Kidney (tissue), 14 donors: ENCODE measurements around the gene WSCD2. TPM values are rescaled to one million over a fixed set of nuclear protein-coding genes. Genes with fewer than 3 reads are reported as not detected.

Experiments
- DNase-seq, 5 donors: peaks; one replicate each; pipeline ENCODE4 v3.0.0-alpha.2; 2013 to 2020
- FAIRE-seq: peaks from 2 replicates; lab custom pipeline; 2012; peaks lifted over from hg19 to GRCh38; lab: Jason Lieb, UNC
- H3K27ac ChIP-seq, 2 donors: one replicate each; pipeline ENCODE4 v1.7.0; 2013; ENCODE audit warnings: low read depth in 2 of 2, low read length in 2 of 2, inconsistent platforms in 1 of 2
- H3K27me3 ChIP-seq: one replicate; pipeline ENCODE4 v1.7.1; 2013; ENCODE audit warnings: low read length, inconsistent platforms; ENCODE audit not compliant: control insufficient read depth, insufficient read depth
- H3K36me3 ChIP-seq, 3 donors: one replicate each; pipeline versions ENCODE4 v1.7.0 to v1.7.1; 2013; ENCODE audit warnings: low read length in 3 of 3, control low read depth in 1 of 3, inconsistent platforms in 1 of 3; ENCODE audit not compliant: insufficient read depth in 3 of 3, control insufficient read depth in 2 of 3
- H3K4me1 ChIP-seq, 3 donors: one replicate each; pipeline versions ENCODE4 v1.7.0 to v1.7.1; 2013; ENCODE audit warnings: low read length in 3 of 3, inconsistent platforms in 1 of 3, low read depth in 1 of 3; ENCODE audit not compliant: control insufficient read depth in 2 of 3, insufficient read depth in 2 of 3
- H3K4me3 ChIP-seq, 3 donors: one replicate each; pipeline versions ENCODE4 v1.7.0 to v1.8.1; 2013; ENCODE audit warnings: low read length in 3 of 3, control low read depth in 1 of 3, inconsistent platforms in 1 of 3
- H3K9ac ChIP-seq, 3 donors: one replicate each; pipeline versions ENCODE4 v1.7.0 to v1.7.1; 2013; ENCODE audit warnings: low read length in 3 of 3, control low read depth in 1 of 3, inconsistent platforms in 1 of 3
- H3K9me3 ChIP-seq, 3 donors: one replicate each; pipeline versions ENCODE4 v1.7.0 to v1.7.1; 2013; ENCODE audit warnings: low read length in 3 of 3, control low read depth in 1 of 3, inconsistent platforms in 1 of 3; ENCODE audit not compliant: control insufficient read depth in 2 of 3, insufficient read depth in 1 of 3
- intact Hi-C: fragments of 100-400 bp; cut with DNase I; formaldehyde crosslinking; loops from one replicate; pipeline ENCODE4 v1.11.1; 2022
- polyA plus RNA-seq: library from polyadenylated mRNA; stranded (reverse); fragments of 350-450 nt; fragmentation: Illumina TruSeq; extraction: RNeasy Lipid Tissue Mini Kit (QIAGEN cat#74804); gene quantifications from one replicate; pipeline ENCODE4 v1.2.3, GENCODE V29; 2014; ENCODE audit warnings: low read depth, low replicate concordance; ENCODE audit not compliant: insufficient read depth
- total RNA-seq: library from RNA; stranded (reverse); fragmentation: NEBNext Ultra II Directional; extraction: Animal tissue kit (Norgen Biotek cat#: 25700); gene quantifications from one replicate; pipeline ENCODE4 v1.2.1, GENCODE V29; 2021
- TF ChIP-seq, protein P1 (sequence below): IDR thresholded peaks from 3 replicates; pipeline ENCODE4 v1.5.1; 2012; ENCODE audit warnings: mild to moderate bottlenecking, moderate library complexity, borderline replicate concordance; ENCODE audit not compliant: insufficient read depth; ENCODE audit errors: extremely low read depth
- donor health status: control.
- donor health status: control.
- donor health status: control.
- donor health status: control.
- donor health status: control.
- donor health status: DM: yes; HTN: yes; CAD: no.
- donor health status: Normal renal cell carcinoma (clear cell type).

WSCD2 gene
- total and polyA plus RNA-seq, 2 donors from 2014 or later, result 1.6 to 2.0 TPM

DNA sequence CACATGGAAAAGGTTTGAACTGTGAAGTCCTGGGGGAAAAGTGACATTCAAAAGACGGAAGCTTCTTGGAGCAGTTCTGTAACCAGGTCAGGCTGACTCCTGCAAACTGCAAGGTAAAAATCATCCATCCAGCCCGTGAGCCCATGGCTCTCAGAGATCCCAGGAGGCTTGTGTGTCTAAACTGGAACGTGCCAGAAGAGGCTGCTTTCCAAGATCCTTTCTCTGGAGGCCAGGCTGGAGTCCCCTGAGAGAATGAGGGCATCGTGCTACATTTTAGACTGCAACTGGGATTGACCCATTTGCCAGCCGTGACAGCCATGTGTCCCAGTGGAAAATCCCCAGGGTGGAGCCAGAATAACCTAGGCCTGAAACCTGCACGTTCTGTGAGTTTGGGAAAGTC is 7.8 kb upstream of the WSCD2 start:
- intact Hi-C loops, result no loop called here
- DNase-seq (no peak), FAIRE-seq (no peak)
- Histone ChIP-seq H3K4me3 (no peak overlapping the region), H3K36me3 (no peaks in the 10 kb centered on the region), H3K27ac (no peak overlapping the region), H3K4me1 (peaks cover 0 to 2% (median 0%) of the 10 kb centered on the region in 3 donors), H3K27me3 (no peaks in the 10 kb centered on the region), H3K9ac (no peak overlapping the region), H3K9me3 (peaks cover 0 to 4% (median 0%) of the 10 kb centered on the region in 3 donors)
- TF ChIP-seq, protein P1, sequence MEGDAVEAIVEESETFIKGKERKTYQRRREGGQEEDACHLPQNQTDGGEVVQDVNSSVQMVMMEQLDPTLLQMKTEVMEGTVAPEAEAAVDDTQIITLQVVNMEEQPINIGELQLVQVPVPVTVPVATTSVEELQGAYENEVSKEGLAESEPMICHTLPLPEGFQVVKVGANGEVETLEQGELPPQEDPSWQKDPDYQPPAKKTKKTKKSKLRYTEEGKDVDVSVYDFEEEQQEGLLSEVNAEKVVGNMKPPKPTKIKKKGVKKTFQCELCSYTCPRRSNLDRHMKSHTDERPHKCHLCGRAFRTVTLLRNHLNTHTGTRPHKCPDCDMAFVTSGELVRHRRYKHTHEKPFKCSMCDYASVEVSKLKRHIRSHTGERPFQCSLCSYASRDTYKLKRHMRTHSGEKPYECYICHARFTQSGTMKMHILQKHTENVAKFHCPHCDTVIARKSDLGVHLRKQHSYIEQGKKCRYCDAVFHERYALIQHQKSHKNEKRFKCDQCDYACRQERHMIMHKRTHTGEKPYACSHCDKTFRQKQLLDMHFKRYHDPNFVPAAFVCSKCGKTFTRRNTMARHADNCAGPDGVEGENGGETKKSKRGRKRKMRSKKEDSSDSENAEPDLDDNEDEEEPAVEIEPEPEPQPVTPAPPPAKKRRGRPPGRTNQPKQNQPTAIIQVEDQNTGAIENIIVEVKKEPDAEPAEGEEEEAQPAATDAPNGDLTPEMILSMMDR, result no peak

DNA sequence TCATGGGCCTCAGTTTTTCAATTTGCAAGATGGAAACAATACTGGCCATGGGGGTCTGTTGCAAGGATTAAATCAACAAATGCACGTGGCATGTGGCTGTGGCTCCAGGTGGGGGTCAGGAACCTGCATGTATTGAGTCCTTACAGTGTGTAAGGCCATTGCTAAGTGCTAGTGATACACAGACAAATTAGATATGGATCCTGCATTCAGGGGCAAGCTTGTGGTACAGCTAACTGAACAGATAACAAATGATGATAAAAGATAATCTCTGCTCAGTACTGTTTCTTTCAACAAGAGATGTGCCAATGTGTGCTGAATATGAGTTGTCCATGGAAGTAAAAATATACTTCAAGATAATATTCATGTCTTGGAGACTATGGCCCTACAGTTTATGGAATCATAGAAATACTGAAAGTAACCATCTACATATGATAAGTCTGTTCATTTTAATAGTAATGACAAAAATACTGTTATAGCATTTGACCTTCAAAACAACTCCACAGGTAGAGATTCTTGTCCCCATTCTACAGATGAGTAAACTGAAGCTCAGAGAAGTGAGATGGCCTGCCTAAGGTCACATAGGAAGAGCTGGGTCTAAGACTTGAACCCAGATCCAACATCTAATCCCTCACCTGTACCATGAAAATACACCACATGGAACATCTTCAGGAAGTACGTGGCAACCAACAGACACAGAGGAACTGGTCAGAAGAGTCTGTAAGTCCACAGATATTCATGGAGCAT is 7.2 kb upstream of the WSCD2 start:
- Histone ChIP-seq H3K27ac (no peak overlapping the region), H3K9ac (no peak overlapping the region), H3K36me3 (no peaks in the 10 kb centered on the region), H3K4me3 (no peak overlapping the region), H3K9me3 (peaks cover 0 to 4% (median 0%) of the 10 kb centered on the region in 3 donors), H3K27me3 (no peaks in the 10 kb centered on the region), H3K4me1 (no peaks in the 10 kb centered on the region)
- FAIRE-seq, result no peak
- intact Hi-C loops, result no loop called here
- TF ChIP-seq, protein P1, result no peak
- DNase-seq, result no peak

DNA sequence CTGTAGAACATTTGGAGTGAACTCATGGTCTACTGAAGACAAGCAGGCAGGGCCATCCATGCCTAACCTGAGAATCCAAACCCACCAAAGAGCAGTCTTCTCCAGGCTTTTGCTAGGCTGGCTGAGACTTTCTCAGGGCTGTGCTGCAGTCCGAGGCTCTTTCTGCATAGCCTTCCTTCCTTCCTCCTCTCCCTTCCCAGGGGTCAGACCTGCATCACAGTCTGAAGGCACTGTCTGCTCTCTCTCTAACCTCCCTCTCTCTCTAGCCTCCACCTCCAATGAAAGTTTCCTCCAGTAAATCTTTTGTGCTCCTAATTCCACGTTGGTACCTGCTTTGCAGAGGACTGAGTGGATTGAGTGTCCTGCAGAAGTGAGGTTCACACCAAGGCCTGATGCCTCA is 6.4 kb upstream of the WSCD2 start:
- Histone ChIP-seq H3K36me3 (no peaks in the 10 kb centered on the region), H3K9me3 (peaks cover 0 to 4% (median 0%) of the 10 kb centered on the region in 3 donors), H3K27ac (no peak overlapping the region), H3K9ac (no peak overlapping the region), H3K4me3 (no peak overlapping the region), H3K27me3 (no peaks in the 10 kb centered on the region), H3K4me1 (no peaks in the 10 kb centered on the region)
- TF ChIP-seq, protein P1, result no peak
- no peak for FAIRE-seq
- intact Hi-C loops, result no loop called here
- DNase-seq, result no peak
